WTC11 (cell line): Measurements from ENCODE around the gene CTDSPL. TPM values are rescaled to one million over a fixed set of nuclear protein-coding genes. Genes with fewer than 3 reads are reported as not detected.

ENCODE experiments used
- ATAC-seq: fragments of 200-7000 bp; cut with Tn5 transposase; 2 replicates; pipeline ENCODE4 v1.10.0; 2021; ENCODE audit warnings: mild to moderate bottlenecking, moderate library complexity
- CTCF ChIA-PET: fragments of 300-600 bp; sonication (Branson Sonifier 250); formaldehyde crosslinking; loops from one replicate; lab custom pipeline; 2021; ENCODE audit warnings: antibody characterized with exemption; lab: Charles Lee
- POLR2A ChIA-PET: fragments of 350-600 bp; sonication (Branson Sonifier 250); formaldehyde crosslinking; loops from one replicate; lab custom pipeline; 2021; ENCODE audit warnings: antibody characterized with exemption; lab: Charles Lee
- DNase-seq: peaks from one replicate; pipeline ENCODE4 v3.0.0; 2021; ENCODE audit warnings: low spot score
- H3K27ac Mint-ChIP-seq: 2 replicates; pipeline ENCODE4 v1.8.0; 2021; ENCODE audit warnings: mixed read lengths
- H3K27me3 Mint-ChIP-seq: 2 replicates; pipeline ENCODE4 v1.8.0; 2021; ENCODE audit warnings: low read depth, mild to moderate bottlenecking, moderate library complexity, mixed read lengths
- H3K36me3 Mint-ChIP-seq: 2 replicates; pipeline ENCODE4 v1.8.0; 2021; ENCODE audit warnings: mixed read lengths
- H3K4me1 Mint-ChIP-seq: 2 replicates; pipeline ENCODE4 v1.8.0; 2022; ENCODE audit warnings: mixed read lengths
- H3K4me3 Mint-ChIP-seq: 2 replicates; pipeline ENCODE4 v1.8.0; 2021; ENCODE audit warnings: mild to moderate bottlenecking, moderate library complexity, mixed read lengths
- H3K9me3 Mint-ChIP-seq: 2 replicates; pipeline ENCODE4 v1.8.0; 2021; ENCODE audit warnings: mixed read lengths
- AR ChIP-seq: fragments of 250-450 bp; sonication (Bioruptor Pico); IDR thresholded peaks from 2 replicates; pipeline ENCODE4 v1.9.0; 2021; ENCODE audit warnings: mild to moderate bottlenecking
- ATF1 ChIP-seq: sonication (generic); formaldehyde crosslinking; IDR thresholded peaks from 2 replicates; pipeline ENCODE4 v1.8.1; 2023; ENCODE audit warnings: mild to moderate bottlenecking, moderate library complexity, missing genetic modification reagents
- ATF2 ChIP-seq: sonication (generic); formaldehyde crosslinking; IDR thresholded peaks from 2 replicates; pipeline ENCODE4 v1.8.1; 2022; ENCODE audit warnings: low read depth, missing genetic modification reagents, borderline replicate concordance
- ETV6 ChIP-seq: sonication (generic); formaldehyde crosslinking; IDR thresholded peaks from 2 replicates; pipeline ENCODE4 v1.8.1; 2022; ENCODE audit warnings: mild to moderate bottlenecking, missing genetic modification reagents
- IRF2 ChIP-seq: sonication (generic); formaldehyde crosslinking; IDR thresholded peaks from 2 replicates; pipeline ENCODE4 v1.8.0; 2022; ENCODE audit warnings: low read depth, missing genetic modification reagents, borderline replicate concordance
- JUN ChIP-seq: sonication (generic); formaldehyde crosslinking; IDR thresholded peaks from 2 replicates; pipeline ENCODE4 v1.8.0; 2023; ENCODE audit warnings: mild to moderate bottlenecking, missing genetic modification reagents
- KAT7 ChIP-seq: sonication (generic); formaldehyde crosslinking; IDR thresholded peaks from 2 replicates; pipeline ENCODE4 v1.8.1; 2023; ENCODE audit warnings: missing genetic modification reagents, mild to moderate bottlenecking, borderline replicate concordance
- NFATC4 ChIP-seq: fragments of 250-450 bp; sonication (Bioruptor Pico); IDR thresholded peaks from 2 replicates; pipeline ENCODE4 v1.9.0; 2021; ENCODE audit warnings: mild to moderate bottlenecking
- NFYB ChIP-seq: sonication (generic); formaldehyde crosslinking; conservative IDR thresholded peaks from 2 replicates; pipeline ENCODE4 v1.8.0; 2022; ENCODE audit warnings: low read depth, missing genetic modification reagents
- NR3C1 ChIP-seq: sonication (generic); formaldehyde crosslinking; conservative IDR thresholded peaks from 2 replicates; pipeline ENCODE4 v1.8.1; 2023; ENCODE audit warnings: low read depth, mild to moderate bottlenecking, missing genetic modification reagents
- PRRX2 ChIP-seq: fragments of 250-450 bp; sonication (Bioruptor Pico); IDR thresholded peaks from 2 replicates; pipeline ENCODE4 v1.8.0; 2021; ENCODE audit warnings: mild to moderate bottlenecking
- RORB ChIP-seq: fragments of 250-450 bp; sonication (Bioruptor Pico); IDR thresholded peaks from 2 replicates; pipeline ENCODE4 v1.9.0; 2021; ENCODE audit warnings: mild to moderate bottlenecking
- TEAD1 ChIP-seq: sonication (generic); formaldehyde crosslinking; IDR thresholded peaks from 2 replicates; pipeline ENCODE4 v1.8.0; 2022; ENCODE audit warnings: mild to moderate bottlenecking, missing genetic modification reagents
- ZNF121 ChIP-seq: sonication (generic); formaldehyde crosslinking; IDR thresholded peaks from 2 replicates; pipeline ENCODE4 v1.8.0; 2023; ENCODE audit warnings: missing genetic modification reagents
- ZNF281 ChIP-seq: sonication (generic); formaldehyde crosslinking; IDR thresholded peaks from 2 replicates; pipeline ENCODE4 v1.8.0; 2023; ENCODE audit warnings: mild to moderate bottlenecking, missing genetic modification reagents
- ZNF671 ChIP-seq: fragments of 250-450 bp; sonication (Bioruptor Pico); IDR thresholded peaks from 2 replicates; pipeline ENCODE4 v1.8.0; 2021; ENCODE audit warnings: mild to moderate bottlenecking
- total RNA-seq: library from RNA; stranded (reverse); gene quantifications from 3 replicates; pipeline ENCODE4 v1.2.3, GENCODE V29; 2021
- TF ChIP-seq, protein P1 (sequence below): fragments of 250-450 bp; sonication (Bioruptor Pico); IDR thresholded peaks from 2 replicates; pipeline ENCODE4 v1.8.0; 2021; ENCODE audit warnings: mild to moderate bottlenecking
- TF ChIP-seq, protein P2 (sequence below): sonication (generic); formaldehyde crosslinking; IDR thresholded peaks from 2 replicates; pipeline ENCODE4 v1.8.1; 2023; ENCODE audit warnings: mild to moderate bottlenecking, missing genetic modification reagents, moderate library complexity
- TF ChIP-seq, protein P3 (sequence below): sonication (generic); formaldehyde crosslinking; IDR thresholded peaks from 2 replicates; pipeline ENCODE4 v1.8.1; 2022; ENCODE audit warnings: low read depth, mild to moderate bottlenecking, moderate library complexity, missing genetic modification reagents, borderline replicate concordance

The CTDSPL gene
- total RNA-seq, 1 experiment from 2014 or later = 41.2 TPM

GRCh38 chr3:37899711-37900306, 38.1 kb downstream of the CTDSPL start:
- peaks cover 29% of the 10 kb centered on the region for H3K4me1 Mint-ChIP-seq
- ATAC-seq = no peak
- CTCF ChIA-PET = interaction anchor here (1.1 to 1.2 kb wide), 2 partner anchors 67 to 75 kb away, joined by 3 to 5 read pairs; no protein-coding TSS in a partner anchor

GRCh38 chr3:37901721-37902120, 40.0 kb downstream of the CTDSPL start:
- H3K4me1 Mint-ChIP-seq = peaks cover 38% of the 10 kb centered on the region
- ATAC-seq = no peak
- no peak for TF ChIP-seq IRF2
- no peak for TF ChIP-seq NR3C1 (CRISPR knock-in tag)
- no peak for TF ChIP-seq ZNF121 (CRISPR knock-in tag)
- no peak for TF ChIP-seq ATF1 (CRISPR knock-in tag)
- no peak for TF ChIP-seq ATF2 (CRISPR knock-in tag)
- TF ChIP-seq KAT7 (CRISPR knock-in tag) = no peak
- TF ChIP-seq TEAD1 (CRISPR knock-in tag) = no peak
- TF ChIP-seq, protein P1, sequence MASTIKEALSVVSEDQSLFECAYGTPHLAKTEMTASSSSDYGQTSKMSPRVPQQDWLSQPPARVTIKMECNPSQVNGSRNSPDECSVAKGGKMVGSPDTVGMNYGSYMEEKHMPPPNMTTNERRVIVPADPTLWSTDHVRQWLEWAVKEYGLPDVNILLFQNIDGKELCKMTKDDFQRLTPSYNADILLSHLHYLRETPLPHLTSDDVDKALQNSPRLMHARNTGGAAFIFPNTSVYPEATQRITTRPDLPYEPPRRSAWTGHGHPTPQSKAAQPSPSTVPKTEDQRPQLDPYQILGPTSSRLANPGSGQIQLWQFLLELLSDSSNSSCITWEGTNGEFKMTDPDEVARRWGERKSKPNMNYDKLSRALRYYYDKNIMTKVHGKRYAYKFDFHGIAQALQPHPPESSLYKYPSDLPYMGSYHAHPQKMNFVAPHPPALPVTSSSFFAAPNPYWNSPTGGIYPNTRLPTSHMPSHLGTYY (CRISPR knock-in tag) = no peak
- no peak for TF ChIP-seq AR
- TF ChIP-seq NFYB (CRISPR knock-in tag) = no peak
- no peak for TF ChIP-seq ZNF281 (CRISPR knock-in tag)
- no peak for TF ChIP-seq NFATC4 (CRISPR knock-in tag)
- TF ChIP-seq PRRX2 = no peak

More at GRCh38 chr3:37899711-37900306, 38.1 kb downstream of the CTDSPL start:
- no peaks in the 10 kb centered on the region for H3K36me3 Mint-ChIP-seq
- H3K27me3 Mint-ChIP-seq = no peaks in the 10 kb centered on the region
- DNase-seq = no peak
- H3K27ac Mint-ChIP-seq = no peak overlapping the region
- H3K4me3 Mint-ChIP-seq = no peak overlapping the region
- H3K9me3 Mint-ChIP-seq = no peaks in the 10 kb centered on the region
- no peak for TF ChIP-seq NR3C1 (CRISPR knock-in tag)
- TF ChIP-seq ZNF121 (CRISPR knock-in tag) = no peak
- TF ChIP-seq IRF2 = no peak
- TF ChIP-seq, protein P1 (CRISPR knock-in tag) = no peak
- TF ChIP-seq, protein P2, sequence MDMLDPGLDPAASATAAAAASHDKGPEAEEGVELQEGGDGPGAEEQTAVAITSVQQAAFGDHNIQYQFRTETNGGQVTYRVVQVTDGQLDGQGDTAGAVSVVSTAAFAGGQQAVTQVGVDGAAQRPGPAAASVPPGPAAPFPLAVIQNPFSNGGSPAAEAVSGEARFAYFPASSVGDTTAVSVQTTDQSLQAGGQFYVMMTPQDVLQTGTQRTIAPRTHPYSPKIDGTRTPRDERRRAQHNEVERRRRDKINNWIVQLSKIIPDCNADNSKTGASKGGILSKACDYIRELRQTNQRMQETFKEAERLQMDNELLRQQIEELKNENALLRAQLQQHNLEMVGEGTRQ (CRISPR knock-in tag) = no peak
- TF ChIP-seq ETV6 (CRISPR knock-in tag) = no peak
- no peak for TF ChIP-seq JUN (CRISPR knock-in tag)
- TF ChIP-seq, protein P3, sequence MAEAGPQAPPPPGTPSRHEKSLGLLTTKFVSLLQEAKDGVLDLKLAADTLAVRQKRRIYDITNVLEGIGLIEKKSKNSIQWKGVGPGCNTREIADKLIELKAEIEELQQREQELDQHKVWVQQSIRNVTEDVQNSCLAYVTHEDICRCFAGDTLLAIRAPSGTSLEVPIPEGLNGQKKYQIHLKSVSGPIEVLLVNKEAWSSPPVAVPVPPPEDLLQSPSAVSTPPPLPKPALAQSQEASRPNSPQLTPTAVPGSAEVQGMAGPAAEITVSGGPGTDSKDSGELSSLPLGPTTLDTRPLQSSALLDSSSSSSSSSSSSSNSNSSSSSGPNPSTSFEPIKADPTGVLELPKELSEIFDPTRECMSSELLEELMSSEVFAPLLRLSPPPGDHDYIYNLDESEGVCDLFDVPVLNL = no peak
- no peak for TF ChIP-seq ZNF671
- TF ChIP-seq NFATC4 (CRISPR knock-in tag) = no peak
- no peak for TF ChIP-seq KAT7 (CRISPR knock-in tag)
- TF ChIP-seq RORB (CRISPR knock-in tag) = no peak
- POLR2A ChIA-PET = no interaction called here

More at GRCh38 chr3:37901721-37902120, 40.0 kb downstream of the CTDSPL start:
- Mint-ChIP-seq H3K4me3 (no peak overlapping the region), H3K9me3 (no peaks in the 10 kb centered on the region), H3K27ac (no peak overlapping the region), H3K27me3 (no peaks in the 10 kb centered on the region), H3K36me3 (no peaks in the 10 kb centered on the region)
- ChIA-PET CTCF (no interaction called here), POLR2A (no interaction called here)
- no peak for DNase-seq
